HG03135 (cell line): ENCODE data around the gene WDR13.
"Not testable (repeated sequence)": the region's sequence is repeated elsewhere in the genome, so short reads cannot be mapped to it uniquely, and the experiment has no call there.

Experiments
- ATAC-seq: cut with Tn5 transposase; IDR thresholded peaks from one replicate; pipeline ENCODE4 v1.9.1; 2021; ENCODE audit warnings: mild to moderate bottlenecking, moderate library complexity; ENCODE audit not compliant: unreplicated experiment

Gene WDR13

GRCh38 chrX:48652055-48652579, 54.8 kb downstream of the WDR13 start:
- not testable (repeated sequence) for ATAC-seq

DNA sequence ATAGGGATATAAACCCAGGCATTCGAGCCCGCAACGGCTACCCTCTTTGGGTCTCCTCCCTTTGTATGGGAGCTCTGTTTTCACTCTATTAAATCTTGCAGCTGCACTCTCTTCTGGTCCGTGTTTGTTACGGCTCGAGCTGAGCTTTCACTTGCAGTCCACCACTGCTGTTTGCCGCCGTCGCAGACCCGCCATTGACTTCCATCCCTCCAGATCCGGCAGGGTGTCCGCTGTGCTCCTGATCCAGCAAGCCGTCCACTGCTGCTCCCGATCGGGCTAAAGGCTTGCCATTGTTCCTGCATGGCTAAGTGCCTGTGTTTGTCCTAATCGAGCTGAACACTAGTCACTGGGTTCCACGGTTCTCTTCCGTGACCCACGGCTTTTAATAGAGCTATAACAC, 57.5 kb downstream of the WDR13 start:
- not testable (repeated sequence) for ATAC-seq
